OCI-LY3 (cell line): ENCODE results near the gene EYS.

ENCODE experiments used
- H2AFZ ChIP-seq: fragments of 200-600, 300-600 bp; shearing (Covaris generic); 2 replicates; pipeline ENCODE4 v1.6.0; 2014; ENCODE audit warnings: antibody characterized with exemption, low read depth, low read length
- H3K27ac ChIP-seq: fragments of 200-600, 300-600 bp; sonication (generic); 2 replicates; pipeline ENCODE4 v1.5.1; 2014; ENCODE audit warnings: mild to moderate bottlenecking, low read length, moderate library complexity, mixed read lengths
- H3K27me3 ChIP-seq: fragments of 200-600, 300-600 bp; sonication (generic); 2 replicates; pipeline ENCODE4 v1.6.1; 2014; ENCODE audit warnings: low read depth, low read length, mixed read lengths
- H3K36me3 ChIP-seq: fragments of 200-600, 300-600 bp; sonication (generic); replicated peaks from 2 replicates; pipeline ENCODE3; 2014; ENCODE audit warnings: low read depth, low read length, mixed read lengths
- H3K4me1 ChIP-seq: fragments of 300-600, 200-600 bp; sonication (generic); 2 replicates; pipeline ENCODE4 v1.6.1; 2014; ENCODE audit warnings: low read length, mixed read lengths
- H3K4me2 ChIP-seq: fragments of 200-600, 300-600 bp; sonication (generic); 2 replicates; pipeline ENCODE4 v1.6.1; 2014; ENCODE audit warnings: low read length, mixed read lengths
- H3K4me3 ChIP-seq: fragments of 300-600, 200-600 bp; sonication (generic); 2 replicates; pipeline ENCODE4 v1.5.1; 2014; ENCODE audit warnings: antibody characterized with exemption, mild to moderate bottlenecking, low read length, moderate library complexity
- H3K79me2 ChIP-seq: fragments of 300-600, 200-600 bp; shearing (Covaris generic); 2 replicates; pipeline ENCODE4 v1.6.1; 2014; ENCODE audit warnings: mild to moderate bottlenecking, low read length, mixed read lengths
- H3K9ac ChIP-seq: fragments of 300-600, 200-600 bp; shearing (Covaris generic); 2 replicates; pipeline ENCODE4 v1.6.0; 2014; ENCODE audit warnings: mild to moderate bottlenecking, low read length, moderate library complexity
- H3K9me3 ChIP-seq: fragments of 200-600, 300-600 bp; shearing (Covaris generic); 2 replicates; pipeline ENCODE4 v1.6.1; 2014; ENCODE audit warnings: low read length, mixed read lengths; ENCODE audit not compliant: insufficient read depth
- H4K20me1 ChIP-seq: fragments of 200-600, 300-600 bp; sonication (generic); 2 replicates; pipeline ENCODE4 v1.6.1; 2016; ENCODE audit warnings: low read length, mixed read lengths; ENCODE audit not compliant: insufficient read depth
- EZH2phosphoT487 ChIP-seq: fragments of 200-600 bp; shearing (Covaris generic); IDR thresholded peaks from 2 replicates; pipeline ENCODE4 v1.6.1; 2018; ENCODE audit warnings: antibody characterized with exemption, mixed run types, low read depth
- TF ChIP-seq, protein P1 (sequence below): fragments of 200-600, 300-600 bp; sonication (generic); IDR thresholded peaks from 2 replicates; pipeline ENCODE4 v1.5.1; 2014; ENCODE audit warnings: antibody characterized with exemption, low read length, low read depth

The EYS gene

DNA sequence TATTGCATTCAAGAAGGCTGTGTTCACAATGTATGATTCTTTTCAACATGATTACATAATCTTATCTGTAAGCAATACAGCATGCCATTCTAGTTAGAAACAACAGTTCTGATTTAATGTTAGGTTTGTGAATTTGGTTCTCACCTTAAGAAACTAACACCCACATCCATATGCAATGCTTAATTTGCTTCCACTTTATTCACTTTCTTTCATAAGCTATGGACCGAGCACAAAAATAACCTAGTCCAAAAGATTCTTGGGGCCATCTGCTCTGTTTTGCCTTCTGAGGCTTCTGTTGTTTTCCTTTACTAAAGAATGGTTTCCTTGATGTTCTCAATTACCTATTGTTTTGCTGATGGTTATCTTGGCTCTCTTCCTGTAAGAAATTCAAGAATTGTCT lies 258.2 kb downstream of the EYS start:
- H3K4me1 ChIP-seq: no peaks in the 10 kb centered on the region
- H3K79me2 ChIP-seq: no peaks in the 10 kb centered on the region
- no peak overlapping the region for H2AFZ ChIP-seq
- TF ChIP-seq EZH2phosphoT487: no peak
- TF ChIP-seq, protein P1, sequence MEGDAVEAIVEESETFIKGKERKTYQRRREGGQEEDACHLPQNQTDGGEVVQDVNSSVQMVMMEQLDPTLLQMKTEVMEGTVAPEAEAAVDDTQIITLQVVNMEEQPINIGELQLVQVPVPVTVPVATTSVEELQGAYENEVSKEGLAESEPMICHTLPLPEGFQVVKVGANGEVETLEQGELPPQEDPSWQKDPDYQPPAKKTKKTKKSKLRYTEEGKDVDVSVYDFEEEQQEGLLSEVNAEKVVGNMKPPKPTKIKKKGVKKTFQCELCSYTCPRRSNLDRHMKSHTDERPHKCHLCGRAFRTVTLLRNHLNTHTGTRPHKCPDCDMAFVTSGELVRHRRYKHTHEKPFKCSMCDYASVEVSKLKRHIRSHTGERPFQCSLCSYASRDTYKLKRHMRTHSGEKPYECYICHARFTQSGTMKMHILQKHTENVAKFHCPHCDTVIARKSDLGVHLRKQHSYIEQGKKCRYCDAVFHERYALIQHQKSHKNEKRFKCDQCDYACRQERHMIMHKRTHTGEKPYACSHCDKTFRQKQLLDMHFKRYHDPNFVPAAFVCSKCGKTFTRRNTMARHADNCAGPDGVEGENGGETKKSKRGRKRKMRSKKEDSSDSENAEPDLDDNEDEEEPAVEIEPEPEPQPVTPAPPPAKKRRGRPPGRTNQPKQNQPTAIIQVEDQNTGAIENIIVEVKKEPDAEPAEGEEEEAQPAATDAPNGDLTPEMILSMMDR: no peak
- no peak overlapping the region for H3K4me3 ChIP-seq
- H3K36me3 ChIP-seq: no peaks in the 10 kb centered on the region
- no peak overlapping the region for H3K4me2 ChIP-seq
- 0 out of 2 replicates have a peak, but pooled peaks cover 4% of the 10 kb centered on the region for H3K9me3 ChIP-seq
- no peaks in the 10 kb centered on the region for H3K27me3 ChIP-seq
- H3K27ac ChIP-seq: no peak overlapping the region
- H3K9ac ChIP-seq: no peak overlapping the region
- no peaks in the 10 kb centered on the region for H4K20me1 ChIP-seq

DNA sequence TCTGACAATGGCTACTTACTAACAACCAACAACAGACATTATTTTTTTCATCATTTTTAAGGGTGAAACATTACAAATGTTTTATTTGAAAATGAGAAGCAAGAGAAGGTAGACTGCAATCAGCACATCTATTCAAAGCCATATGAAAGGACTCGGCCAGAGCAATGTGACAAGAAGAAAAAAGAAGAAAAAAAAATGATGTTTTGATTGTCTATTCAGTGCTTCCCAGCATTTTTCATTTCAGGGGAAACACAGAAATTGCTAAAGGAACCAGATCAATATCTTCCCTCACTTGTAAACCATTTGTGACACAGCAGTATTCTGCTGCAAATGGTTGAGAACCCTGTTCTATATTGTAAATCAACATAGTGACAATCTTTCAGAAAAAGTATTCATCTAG lies 270.7 kb downstream of the EYS start:
- TF ChIP-seq EZH2phosphoT487: no peak
- TF ChIP-seq, protein P1: no peak
- Histone ChIP-seq H3K27me3 (no peaks in the 10 kb centered on the region), H3K4me1 (no peaks in the 10 kb centered on the region), H3K9ac (no peak overlapping the region), H4K20me1 (no peaks in the 10 kb centered on the region), H2AFZ (no peak overlapping the region), H3K9me3 (no peaks in the 10 kb centered on the region), H3K79me2 (no peaks in the 10 kb centered on the region), H3K4me3 (no peak overlapping the region), H3K36me3 (no peaks in the 10 kb centered on the region), H3K4me2 (no peak overlapping the region), H3K27ac (no peak overlapping the region)

- H3K79me2 ChIP-seq: no peaks in the 10 kb centered on the region
- no peak overlapping the region for H3K9ac ChIP-seq
- H3K4me3 ChIP-seq: no peak overlapping the region
- H2AFZ ChIP-seq: no peak overlapping the region
- H3K27me3 ChIP-seq: no peaks in the 10 kb centered on the region
- no peaks in the 10 kb centered on the region for H4K20me1 ChIP-seq
- H3K36me3 ChIP-seq: no peaks in the 10 kb centered on the region
- H3K4me2 ChIP-seq: no peak overlapping the region
- TF ChIP-seq, protein P1: no peak
- TF ChIP-seq EZH2phosphoT487: no peak
- no peaks in the 10 kb centered on the region for H3K9me3 ChIP-seq
- H3K27ac ChIP-seq: no peak overlapping the region
- H3K4me1 ChIP-seq: no peaks in the 10 kb centered on the region
Measured at GRCh38 chr6:65416621-65417020, 290.4 kb downstream of the EYS start.

DNA sequence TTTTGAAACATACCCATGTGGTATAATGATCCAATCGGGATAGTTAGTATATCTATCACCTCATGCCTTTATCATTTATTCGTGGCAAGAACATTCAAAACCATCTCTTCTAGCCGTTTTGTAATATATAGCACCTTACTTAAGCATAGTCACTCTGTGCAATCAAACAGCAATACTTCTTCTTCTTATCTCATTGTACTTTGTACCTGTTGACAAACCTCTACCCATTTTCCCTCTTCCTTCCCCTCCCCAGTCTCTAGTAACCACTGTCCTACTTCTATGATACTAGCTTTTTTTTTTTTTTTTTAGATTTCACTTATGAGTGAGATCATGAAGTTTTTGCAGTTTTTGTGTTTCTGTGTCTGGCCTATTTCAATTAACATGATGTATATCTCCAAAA lies 296.7 kb downstream of the EYS start:
- no peak overlapping the region for H3K27ac ChIP-seq
- H3K27me3 ChIP-seq: no peaks in the 10 kb centered on the region
- no peak overlapping the region for H2AFZ ChIP-seq
- no peak overlapping the region for H3K4me3 ChIP-seq
- H3K9me3 ChIP-seq: no peaks in the 10 kb centered on the region
- H3K4me1 ChIP-seq: no peaks in the 10 kb centered on the region
- no peak for TF ChIP-seq EZH2phosphoT487
- TF ChIP-seq, protein P1: no peak
- no peaks in the 10 kb centered on the region for H3K36me3 ChIP-seq
- H4K20me1 ChIP-seq: no peaks in the 10 kb centered on the region
- no peaks in the 10 kb centered on the region for H3K79me2 ChIP-seq
- no peak overlapping the region for H3K9ac ChIP-seq
- H3K4me2 ChIP-seq: no peak overlapping the region
